IMR-90 (cell line): ENCODE data around the gene CTDP1. TPM values are rescaled to one million over a fixed set of nuclear protein-coding genes. Genes with fewer than 3 reads are reported as not detected.

Experiments used
- ATAC-seq: fragments of 200-7000 bp; cut with Tn5 transposase; 2 replicates; pipeline ENCODE4 v1.9.1; 2020; ENCODE audit warnings: low read depth, mild to moderate bottlenecking, moderate library complexity
- BruUV-seq: library from RNA; stranded (reverse); fragments of 400-500 nt; replicated peaks from 2 replicates; lab custom pipeline; 2021; lab: Mats Ljungman, UMichigan
- CTCF ChIA-PET: fragments of 300-600 bp; formaldehyde crosslinking; extraction: SDS; loops from one replicate; lab custom pipeline; 2021; ENCODE audit warnings: antibody characterized with exemption; lab: Yijun Ruan, JAX
- POLR2A ChIA-PET: fragments of 300-600 bp; sonication (Branson Sonifier 250); formaldehyde crosslinking; loops from one replicate; lab custom pipeline; 2022; ENCODE audit warnings: antibody characterized with exemption; ENCODE audit not compliant: unreplicated experiment; lab: Charles Lee
- DNase-seq: peaks from one replicate; pipeline ENCODE4 v3.0.0; 2013
- H2AFZ ChIP-seq: replicated peaks from 2 replicates; pipeline ENCODE3; 2013; ENCODE audit warnings: low read length, mild to moderate bottlenecking; ENCODE audit not compliant: poor library complexity
- H2AK5ac ChIP-seq: 2 replicates; pipeline ENCODE4 v1.6.1; 2013; ENCODE audit warnings: low read depth, low read length, inconsistent platforms
- H2AK9ac ChIP-seq: replicated peaks from 2 replicates; pipeline ENCODE3; 2013; ENCODE audit warnings: mild to moderate bottlenecking, low read depth, low read length, moderate library complexity; ENCODE audit not compliant: poor library complexity
- H2BK120ac ChIP-seq: 2 replicates; pipeline ENCODE4 v1.6.1; 2013; ENCODE audit warnings: low read depth, low read length, inconsistent platforms
- H2BK15ac ChIP-seq: 3 replicates; pipeline ENCODE4 v1.6.1; 2013; ENCODE audit warnings: low read depth, low read length, inconsistent platforms
- H2BK20ac ChIP-seq: 2 replicates; pipeline ENCODE4 v1.6.1; 2013; ENCODE audit warnings: low read depth, mild to moderate bottlenecking, inconsistent platforms, low read length, moderate library complexity
- H2BK5ac ChIP-seq: 2 replicates; pipeline ENCODE4 v1.6.1; 2013; ENCODE audit warnings: mild to moderate bottlenecking, low read depth, low read length, inconsistent platforms; ENCODE audit not compliant: poor library complexity, severe bottlenecking
- H3K14ac ChIP-seq: replicated peaks from 2 replicates; pipeline ENCODE4 v1.6.1; 2013; ENCODE audit warnings: low read depth, low read length, inconsistent platforms
- H3K18ac ChIP-seq: 2 replicates; pipeline ENCODE4 v1.6.1; 2013; ENCODE audit warnings: low read depth, low read length, control low read depth
- H3K23ac ChIP-seq: 2 replicates; pipeline ENCODE4 v1.6.1; 2013; ENCODE audit warnings: low read depth, low read length, inconsistent platforms
- H3K27ac ChIP-seq: 2 replicates; pipeline ENCODE4 v1.5.1; 2013; ENCODE audit warnings: mild to moderate bottlenecking, control low read depth, low read length; ENCODE audit not compliant: insufficient read depth
- H3K27me3 ChIP-seq: 2 replicates; pipeline ENCODE4 v1.6.1; 2013; ENCODE audit warnings: low read length; ENCODE audit not compliant: control insufficient read depth, insufficient read depth
- H3K36me3 ChIP-seq: 2 replicates; pipeline ENCODE4 v1.6.1; 2013; ENCODE audit warnings: low read length, mixed read lengths; ENCODE audit not compliant: control insufficient read depth, insufficient read depth
- H3K4ac ChIP-seq: 2 replicates; pipeline ENCODE4 v1.6.1; 2013; ENCODE audit warnings: low read depth, low read length, inconsistent platforms
- H3K4me1 ChIP-seq: 2 replicates; pipeline ENCODE4 v1.6.1; 2013; ENCODE audit warnings: low read length, mixed read lengths; ENCODE audit not compliant: control insufficient read depth, insufficient read depth
- H3K4me2 ChIP-seq: 2 replicates; pipeline ENCODE4 v1.6.1; 2013; ENCODE audit warnings: low read depth, mild to moderate bottlenecking, control low read depth, low read length, moderate library complexity
- H3K4me3 ChIP-seq: 2 replicates; pipeline ENCODE4 v1.5.1; 2013; ENCODE audit warnings: low read depth, mild to moderate bottlenecking, control low read depth, low read length, moderate library complexity; ENCODE audit not compliant: insufficient read depth
- H3K56ac ChIP-seq: 2 replicates; pipeline ENCODE4 v1.6.1; 2013; ENCODE audit warnings: low read length, inconsistent platforms; ENCODE audit not compliant: insufficient read depth; ENCODE audit errors: extremely low read depth
- H3K79me1 ChIP-seq, 2 experiments: 2 replicates each; pipeline ENCODE4 v1.6.1; 2013; ENCODE audit warnings: low read length in 2 of 2, inconsistent platforms in 1 of 2, low read depth in 1 of 2
- H3K9ac ChIP-seq: 2 replicates; pipeline ENCODE4 v1.6.1; 2013; ENCODE audit warnings: low read depth, low read length, control low read depth
- H3K9me1 ChIP-seq: 2 replicates; pipeline ENCODE4 v1.6.1; 2013; ENCODE audit warnings: low read length, inconsistent platforms; ENCODE audit not compliant: insufficient read depth
- H3K9me3 ChIP-seq: 2 replicates; pipeline ENCODE4 v1.6.1; 2013; ENCODE audit warnings: low read length; ENCODE audit not compliant: control insufficient read depth, insufficient read depth
- H4K20me1 ChIP-seq: 2 replicates; pipeline ENCODE4 v1.6.1; 2013; ENCODE audit warnings: low read length, inconsistent platforms; ENCODE audit not compliant: insufficient read depth
- H4K5ac ChIP-seq: 2 replicates; pipeline ENCODE4 v1.6.1; 2013; ENCODE audit warnings: mild to moderate bottlenecking, low read depth, low read length, control low read depth
- H4K8ac ChIP-seq, 2 experiments: 2 replicates each; pipeline ENCODE4 v1.6.1; 2013; ENCODE audit warnings: low read depth in 2 of 2, low read length in 2 of 2, control low read depth in 1 of 2, inconsistent platforms in 1 of 2
- H4K91ac ChIP-seq: 2 replicates; pipeline ENCODE4 v1.6.1; 2013; ENCODE audit warnings: low read depth, low read length, inconsistent platforms; ENCODE audit not compliant: insufficient read depth
- BHLHE40 ChIP-seq: fragments of 150-350 bp; IDR thresholded peaks from 2 replicates; pipeline ENCODE4 v1.6.1; 2016; ENCODE audit warnings: mild to moderate bottlenecking, low read depth, low read length
- CEBPB ChIP-seq: IDR thresholded peaks from 2 replicates; pipeline ENCODE4 v1.6.1; 2012; ENCODE audit warnings: low read depth, low read length, improper control_type of control experiment
- CHD1 ChIP-seq: IDR thresholded peaks from 2 replicates; pipeline ENCODE4 v1.6.1; 2012; ENCODE audit warnings: low read depth, low read length, improper control_type of control experiment
- CTCF ChIP-seq: conservative IDR thresholded peaks from 2 replicates; pipeline ENCODE4 v1.5.1; 2012; ENCODE audit warnings: mild to moderate bottlenecking, low read depth, low read length, improper control_type of control experiment
- ELK1 ChIP-seq: fragments of 150-350 bp; IDR thresholded peaks from 2 replicates; pipeline ENCODE4 v1.6.1; 2016; ENCODE audit warnings: low read depth, mild to moderate bottlenecking, low read length, moderate library complexity, borderline replicate concordance
- FOS ChIP-seq: fragments of 150-350 bp; IDR thresholded peaks from 2 replicates; pipeline ENCODE4 v1.6.1; 2016; ENCODE audit warnings: low read depth, low read length
- NFE2L2 ChIP-seq: fragments of 150-350 bp; IDR thresholded peaks from 2 replicates; pipeline ENCODE4 v1.6.1; 2016; ENCODE audit warnings: low read depth, mild to moderate bottlenecking, low read length
- RFX5 ChIP-seq: IDR thresholded peaks from 2 replicates; pipeline ENCODE4 v1.8.0; 2012; ENCODE audit warnings: low read depth, mild to moderate bottlenecking, low read length, moderate library complexity
- SMC3 ChIP-seq: fragments of 150-350 bp; IDR thresholded peaks from 2 replicates; pipeline ENCODE4 v1.6.1; 2016; ENCODE audit warnings: low read depth, mild to moderate bottlenecking, antibody characterized with exemption, low read length, moderate library complexity
- USF2 ChIP-seq: fragments of 150-350 bp; IDR thresholded peaks from 2 replicates; pipeline ENCODE4 v1.6.1; 2017; ENCODE audit warnings: mild to moderate bottlenecking, antibody characterized with exemption, low read length, low read depth
- WGBS, 2 experiments: methylation state at CpG; one replicate each; pipeline versions ENCODE4 v1.1.5 to v1.1.7; 2013; ENCODE audit warnings: missing lambda C conversion rate in 2 of 2; ENCODE audit not compliant: insufficient read length in 1 of 2; ENCODE audit errors: extremely low coverage in 2 of 2; 5-methylcytosine and 5-hydroxymethylcytosine counted together
- dilution Hi-C: fragments of 300-500 bp; cut with HindIII; formaldehyde crosslinking; loops from one replicate; pipeline ENCODE4 v1.14.3; 2018; ENCODE audit warnings: low sequenced_read_pairs; ENCODE audit not compliant: unreplicated experiment
- in situ Hi-C: fragments of 300-500 bp; cut with MboI; formaldehyde crosslinking; loops from 3 replicates; pipeline ENCODE4 v1.14.3; 2019; ENCODE audit warnings: low sequenced_read_pairs, inconsistent platforms, mixed read lengths
- intact Hi-C: fragments of 100-400 bp; cut with micrococcal nuclease; formaldehyde crosslinking; loops from 2 replicates; pipeline ENCODE4 v1.10.0; 2022
- polyA plus RNA-seq, 3 experiments: library from polyadenylated mRNA; depleted of rRNA; stranded (reverse); fragments of >200 nt; gene quantifications; 2 replicates each; pipeline ENCODE4 v1.2.3, GENCODE V29; 2012; ENCODE audit warnings: low replicate concordance in 1 of 3
- total RNA-seq: library from RNA; depleted of rRNA; stranded (reverse); fragments of >200 nt; gene quantifications from 2 replicates; pipeline ENCODE4 v1.2.3, GENCODE V29; 2012

The CTDP1 gene
- total and polyA plus RNA-seq, 2 of the 4 experiments (the other 2 are of a cell fraction), result 13.4 to 17.6 TPM

- H2AK9ac ChIP-seq, result no peak overlapping the region
- CTCF ChIA-PET, result no interaction called here
- H3K27ac ChIP-seq, result no peak overlapping the region
- in situ Hi-C loops (no loop called here), dilution Hi-C loops (no loop called here), intact Hi-C loops (no loop called here)
- TF ChIP-seq CHD1 (no peak), BHLHE40 (no peak), NFE2L2 (no peak), CTCF (no peak), CEBPB (no peak), FOS (no peak), ELK1 (no peak), SMC3 (no peak), USF2 (no peak), RFX5 (no peak)
- H2AFZ ChIP-seq, result no peak overlapping the region
- no peaks in the 10 kb centered on the region for H3K4me1 ChIP-seq
- no peak overlapping the region for H3K23ac ChIP-seq
- H3K4me2 ChIP-seq, result no peak overlapping the region
- no peak overlapping the region for H3K14ac ChIP-seq
- no peak overlapping the region for H2BK120ac ChIP-seq
- 0 out of 4 replicates have a peak, but pooled peaks cover 0 to 3% of the 10 kb centered on the region in 2 experiments for H3K79me1 ChIP-seq
- DNase-seq (no peak), ATAC-seq (no peak)
- H3K18ac ChIP-seq, result no peak overlapping the region
- no peaks in the 10 kb centered on the region for H3K27me3 ChIP-seq
- no peaks in the 10 kb centered on the region for H4K20me1 ChIP-seq
- no TSS peak for BruUV-seq
- H3K4ac ChIP-seq, result no peak overlapping the region
- no peak overlapping the region for H4K91ac ChIP-seq
- no peak overlapping the region for H3K9ac ChIP-seq
- 97% methylated on average over 6 of the region's 11 CpGs; no CpG with 5 or more reads in 1 of the 2 experiments for WGBS, 2 experiments
- no peak overlapping the region for H3K4me3 ChIP-seq
- H4K5ac ChIP-seq, result no peak overlapping the region
- H3K9me3 ChIP-seq, result no peaks in the 10 kb centered on the region
- POLR2A ChIA-PET, result no interaction called here
- no peaks in the 10 kb centered on the region for H3K9me1 ChIP-seq
- peaks cover 27% of the 10 kb centered on the region for H3K36me3 ChIP-seq
- no peak overlapping the region for H2BK15ac ChIP-seq
- H2BK20ac ChIP-seq, result no peak overlapping the region
- no peak overlapping the region for H2AK5ac ChIP-seq
- no peak overlapping the region for H3K56ac ChIP-seq
- no peak overlapping the region for H4K8ac ChIP-seq
- no peak overlapping the region for H2BK5ac ChIP-seq
Observed at GRCh38 chr18:79756826-79757225, 77.2 kb downstream of the CTDP1 start.
